PC-9 (cell line): ENCODE data around the gene HSD17B2.

Experiments
- EZH2 ChIP-seq: fragments of 200-600 bp; sonication (generic); IDR thresholded peaks from 2 replicates; pipeline ENCODE4 v1.8.0; 2017; ENCODE audit warnings: antibody characterized with exemption, low read depth
- TF ChIP-seq, protein P1 (sequence below): fragments of 200-600 bp; sonication (generic); conservative IDR thresholded peaks from 2 replicates; pipeline ENCODE4 v1.6.1; 2017; ENCODE audit warnings: mixed run types, antibody characterized with exemption, mild to moderate bottlenecking, moderate library complexity

DNA sequence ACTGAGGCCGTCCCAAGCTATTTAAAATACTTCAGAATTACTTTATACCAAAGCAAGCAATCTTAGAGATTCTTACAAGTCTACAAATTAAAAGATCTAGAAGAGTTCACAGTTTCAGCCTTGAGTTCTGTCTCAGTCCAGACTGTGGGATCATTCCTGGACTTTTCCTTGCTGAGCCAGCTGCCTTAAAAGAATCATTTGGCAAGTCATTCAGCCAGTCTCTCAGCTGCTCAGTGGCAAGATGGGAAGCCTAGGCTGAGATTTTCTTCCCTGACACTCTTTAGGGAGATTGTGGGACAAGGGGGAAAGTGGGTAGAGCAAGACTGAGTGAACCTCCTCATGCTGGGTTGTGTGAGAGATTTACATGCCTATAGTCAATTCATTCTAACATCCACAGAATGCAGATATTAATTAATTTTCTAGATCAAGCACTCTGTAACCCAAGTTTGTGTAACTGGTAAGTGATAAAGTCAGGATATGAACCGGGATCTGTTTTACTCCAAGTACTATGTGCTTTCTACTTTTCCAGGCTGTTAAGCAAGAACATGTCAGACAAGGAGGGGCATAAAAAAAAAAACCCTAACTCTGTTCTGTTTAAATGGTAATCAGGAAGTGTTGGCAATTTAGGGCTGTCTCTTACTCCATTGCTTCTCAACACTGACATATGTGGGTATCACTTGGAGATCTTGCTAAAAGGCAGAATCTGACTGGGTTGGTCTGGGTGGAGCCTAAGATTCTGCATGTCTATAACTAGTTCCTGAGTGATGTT lies 50.1 kb downstream of the HSD17B2 start:
- TF ChIP-seq EZH2: no peak
- TF ChIP-seq, protein P1, sequence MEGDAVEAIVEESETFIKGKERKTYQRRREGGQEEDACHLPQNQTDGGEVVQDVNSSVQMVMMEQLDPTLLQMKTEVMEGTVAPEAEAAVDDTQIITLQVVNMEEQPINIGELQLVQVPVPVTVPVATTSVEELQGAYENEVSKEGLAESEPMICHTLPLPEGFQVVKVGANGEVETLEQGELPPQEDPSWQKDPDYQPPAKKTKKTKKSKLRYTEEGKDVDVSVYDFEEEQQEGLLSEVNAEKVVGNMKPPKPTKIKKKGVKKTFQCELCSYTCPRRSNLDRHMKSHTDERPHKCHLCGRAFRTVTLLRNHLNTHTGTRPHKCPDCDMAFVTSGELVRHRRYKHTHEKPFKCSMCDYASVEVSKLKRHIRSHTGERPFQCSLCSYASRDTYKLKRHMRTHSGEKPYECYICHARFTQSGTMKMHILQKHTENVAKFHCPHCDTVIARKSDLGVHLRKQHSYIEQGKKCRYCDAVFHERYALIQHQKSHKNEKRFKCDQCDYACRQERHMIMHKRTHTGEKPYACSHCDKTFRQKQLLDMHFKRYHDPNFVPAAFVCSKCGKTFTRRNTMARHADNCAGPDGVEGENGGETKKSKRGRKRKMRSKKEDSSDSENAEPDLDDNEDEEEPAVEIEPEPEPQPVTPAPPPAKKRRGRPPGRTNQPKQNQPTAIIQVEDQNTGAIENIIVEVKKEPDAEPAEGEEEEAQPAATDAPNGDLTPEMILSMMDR: no peak
